ENCODE results near the gene IER3. TPM values are rescaled to one million over a fixed set of nuclear protein-coding genes. Genes with fewer than 3 reads are reported as not detected.

The IER3 gene
- total and polyA plus RNA-seq, 7 experiments from 2014 or later, result 2.2 to 69.9 (median 14.7) TPM

- peak overlapping the region in 3 of 9 donors; percentile 51 to 79 (median 65) for H3K27ac Mint-ChIP-seq
- H3K36me3 Mint-ChIP-seq, result peaks cover 32 to 56% (median 42%) of the 10 kb centered on the region in 5 donors
- Histone ChIP-seq H3K36me3 (ENCODE audit: control insufficient read depth in 2 of 3, insufficient read depth in 3 of 3, low read length in 3 of 3) (peaks cover 0 to 64% (median 7%) of the 10 kb centered on the region in 3 experiments), H3K27me3 (ENCODE audit: control insufficient read depth in 2 of 2, insufficient read depth in 2 of 2, low read length in 2 of 2) (no peaks in the 10 kb centered on the region), H3K9me3 (ENCODE audit: control insufficient read depth in 2 of 3, low read length in 3 of 3) (no peaks in the 10 kb centered on the region), H3K4me1 (ENCODE audit: control insufficient read depth in 2 of 2, insufficient read depth in 2 of 2, low read length in 2 of 2) (peaks cover 5 to 8% of the 10 kb centered on the region in 2 donors), H3K27ac (ENCODE audit: low read depth, low read length) (no peak overlapping the region), H3K4me3 (ENCODE audit: low read length) (no peak overlapping the region)
- H3K4me1 Mint-ChIP-seq, result peaks cover 22 to 53% (median 31%) of the 10 kb centered on the region in 7 donors
- ChIA-PET CTCF (interaction anchor here (1.1 kb wide), 2 partner anchors 19 to 33 kb away, joined by 3 to 8 read pairs; no protein-coding TSS in a partner anchor), POLR2A (interaction anchor here (0.9 to 17.4 kb wide), 5 partner anchors 14 to 60 kb away, joined by 3 to 499 read pairs (median 6); partner anchors contain the start of gene DHX16)
- DNase-seq (no peak), ATAC-seq (no peak)
- peak overlapping the region in 1 of 10 donors; percentile 59 for H3K4me3 Mint-ChIP-seq
- intact Hi-C loops (cut with micrococcal nuclease), result no loop called here
- peaks cover 0 to 2% (median 0%) of the 10 kb centered on the region in 11 donors for H3K9me3 Mint-ChIP-seq
- H3K27me3 Mint-ChIP-seq, result no peaks in the 10 kb centered on the region
Observed at GRCh38 chr6:30711758-30712380, 32.5 kb downstream of the IER3 start.

DNA sequence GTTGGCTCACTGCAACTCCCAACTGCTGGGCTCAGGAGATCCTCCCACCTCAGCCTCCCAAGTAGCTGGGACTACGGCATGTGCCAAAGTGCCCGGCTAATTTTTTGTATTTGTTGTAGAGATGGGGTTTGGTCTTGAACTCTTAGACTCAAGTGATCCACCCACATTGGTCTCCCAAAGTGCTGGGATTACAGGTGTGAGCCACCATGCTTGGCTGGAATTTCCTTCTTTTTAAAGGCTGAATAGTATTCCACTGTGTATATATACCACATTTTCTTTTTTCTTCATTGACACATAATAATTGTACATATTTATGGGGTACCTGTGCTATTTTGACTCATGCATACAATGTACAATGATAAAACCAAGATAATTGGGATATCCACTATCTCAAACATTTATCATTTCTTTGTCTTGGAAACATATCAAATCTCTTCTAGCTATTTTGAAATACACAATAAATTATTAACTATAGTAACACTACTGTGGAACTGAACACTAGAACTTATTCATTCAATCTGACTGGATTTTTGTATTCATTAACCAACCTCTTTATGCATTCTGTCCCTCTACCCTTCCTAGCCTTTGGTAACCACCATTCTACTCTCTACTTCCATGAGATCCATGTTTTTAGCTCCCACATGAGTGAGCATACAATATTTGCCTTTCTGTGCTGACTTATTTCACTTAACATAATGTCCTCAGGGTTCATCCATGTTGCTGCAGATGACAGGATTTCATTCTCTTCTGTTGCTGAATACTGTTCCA is 35.1 kb downstream of the IER3 start:
- Mint-ChIP-seq H3K9me3 (no peaks in the 10 kb centered on the region), H3K4me1 (peaks cover 10 to 36% (median 14%) of the 10 kb centered on the region in 7 donors), H3K4me3 (no peak overlapping the region), H3K27ac (no peak overlapping the region), H3K36me3 (peaks cover 37 to 65% (median 46%) of the 10 kb centered on the region in 5 donors), H3K27me3 (no peaks in the 10 kb centered on the region)
- Histone ChIP-seq H3K27ac (ENCODE audit: low read depth, low read length) (no peak overlapping the region), H3K4me1 (ENCODE audit: control insufficient read depth in 2 of 2, insufficient read depth in 2 of 2, low read length in 2 of 2) (no peaks in the 10 kb centered on the region), H3K27me3 (ENCODE audit: control insufficient read depth in 2 of 2, insufficient read depth in 2 of 2, low read length in 2 of 2) (no peaks in the 10 kb centered on the region), H3K4me3 (ENCODE audit: low read length) (no peak overlapping the region), H3K36me3 (ENCODE audit: control insufficient read depth in 2 of 3, insufficient read depth in 3 of 3, low read length in 3 of 3) (peaks cover 0 to 76% (median 4%) of the 10 kb centered on the region in 3 experiments), H3K9me3 (ENCODE audit: control insufficient read depth in 2 of 3, low read length in 3 of 3) (no peaks in the 10 kb centered on the region)
- DNase-seq (no peak), ATAC-seq (no peak)
- ChIA-PET CTCF (interaction anchor here (1.0 kb wide), 1 partner anchor 21 kb away, joined by 3 read pairs; no protein-coding TSS in a partner anchor), POLR2A (interaction anchor here (0.7 kb wide), 1 partner anchor 35 kb away, joined by 3 read pairs; no protein-coding TSS in a partner anchor)
- intact Hi-C loops (cut with micrococcal nuclease), result no loop called here

DNA sequence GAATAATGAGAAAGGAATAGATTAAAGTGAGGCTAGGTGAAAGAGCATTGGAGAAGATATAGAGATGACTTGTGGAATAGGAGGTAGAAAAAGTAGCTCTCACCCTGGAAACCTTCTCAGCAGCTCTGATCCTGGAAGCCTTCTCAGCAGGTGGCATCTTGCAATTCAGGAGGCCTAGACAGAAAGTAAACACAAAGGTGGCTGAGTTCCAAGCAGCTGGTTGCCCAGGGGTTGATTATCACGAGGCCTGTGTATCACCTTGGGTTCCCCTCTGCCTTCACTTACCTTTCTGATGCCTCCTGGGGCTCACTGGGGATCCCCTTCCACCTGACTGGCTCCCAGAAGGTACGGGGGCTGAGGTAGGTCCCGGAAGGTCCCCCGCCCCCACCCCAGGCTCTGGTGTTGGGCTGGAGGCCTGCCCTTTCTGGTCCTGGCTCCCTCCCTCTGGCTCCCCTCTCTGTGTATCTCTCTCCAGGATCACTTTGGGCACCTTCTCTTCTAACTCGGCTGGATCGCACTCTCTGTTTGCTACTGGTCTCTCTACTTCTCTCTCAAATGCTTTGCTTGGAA is 37.0 kb downstream of the IER3 start:
- no peaks in the 10 kb centered on the region for H3K9me3 Mint-ChIP-seq

GRCh38 chr6:30705620-30706019 is 38.7 kb downstream of the IER3 start:
- intact Hi-C loops (cut with micrococcal nuclease), result no loop called here
- H3K27ac Mint-ChIP-seq, result peak overlapping the region in 3 of 9 donors; percentile 32 to 41 (median 36)
- no peaks in the 10 kb centered on the region for H3K9me3 Mint-ChIP-seq
- DNase-seq, result no peak
- H3K4me1 Mint-ChIP-seq, result peaks cover 0 to 22% (median 4%) of the 10 kb centered on the region in 7 donors
- Histone ChIP-seq H3K27ac (ENCODE audit: low read depth, low read length) (no peak overlapping the region), H3K4me3 (ENCODE audit: low read length) (no peak overlapping the region), H3K27me3 (ENCODE audit: control insufficient read depth in 2 of 2, insufficient read depth in 2 of 2, low read length in 2 of 2) (no peaks in the 10 kb centered on the region), H3K36me3 (ENCODE audit: control insufficient read depth in 2 of 3, insufficient read depth in 3 of 3, low read length in 3 of 3) (peaks cover 0 to 59% (median 6%) of the 10 kb centered on the region in 3 experiments), H3K9me3 (ENCODE audit: control insufficient read depth in 2 of 3, low read length in 3 of 3) (no peaks in the 10 kb centered on the region), H3K4me1 (ENCODE audit: control insufficient read depth in 2 of 2, insufficient read depth in 2 of 2, low read length in 2 of 2) (no peaks in the 10 kb centered on the region)
- no peak for ATAC-seq
- H3K4me3 Mint-ChIP-seq, result no peak overlapping the region
- no peaks in the 10 kb centered on the region for H3K27me3 Mint-ChIP-seq
- ChIA-PET POLR2A (interaction anchor here (0.6 to 2.2 kb wide), 4 partner anchors 9 to 24 kb away, joined by 3 to 13 read pairs (median 4); partner anchors contain the start of gene MDC1), CTCF (no interaction called here)
- peaks cover 22 to 58% (median 32%) of the 10 kb centered on the region in 5 donors for H3K36me3 Mint-ChIP-seq

More for the DNA sequence above, 37.0 kb downstream of the IER3 start:
- POLR2A ChIA-PET, result no interaction called here
- intact Hi-C loops (cut with micrococcal nuclease), result no loop called here
- Histone ChIP-seq H3K27me3 (ENCODE audit: control insufficient read depth in 2 of 2, insufficient read depth in 2 of 2, low read length in 2 of 2) (no peaks in the 10 kb centered on the region), H3K27ac (ENCODE audit: low read depth, low read length) (no peak overlapping the region), H3K4me1 (ENCODE audit: control insufficient read depth in 2 of 2, insufficient read depth in 2 of 2, low read length in 2 of 2) (no peaks in the 10 kb centered on the region), H3K9me3 (ENCODE audit: control insufficient read depth in 2 of 3, low read length in 3 of 3) (no peaks in the 10 kb centered on the region), H3K4me3 (ENCODE audit: low read length) (no peak overlapping the region), H3K36me3 (ENCODE audit: control insufficient read depth in 2 of 3, insufficient read depth in 3 of 3, low read length in 3 of 3) (peaks cover 0 to 74% (median 6%) of the 10 kb centered on the region in 3 experiments)
- Mint-ChIP-seq H3K4me3 (no peak overlapping the region), H3K36me3 (peaks cover 30 to 67% (median 39%) of the 10 kb centered on the region in 5 donors), H3K4me1 (peaks cover 7 to 23% (median 10%) of the 10 kb centered on the region in 7 donors), H3K27ac (peak overlapping the region in 4 of 9 donors; percentile 1 to 69 (median 31)), H3K27me3 (no peaks in the 10 kb centered on the region)
- ATAC-seq, result no peak
- CTCF ChIA-PET, result no interaction called here
- no peak for DNase-seq

DNA sequence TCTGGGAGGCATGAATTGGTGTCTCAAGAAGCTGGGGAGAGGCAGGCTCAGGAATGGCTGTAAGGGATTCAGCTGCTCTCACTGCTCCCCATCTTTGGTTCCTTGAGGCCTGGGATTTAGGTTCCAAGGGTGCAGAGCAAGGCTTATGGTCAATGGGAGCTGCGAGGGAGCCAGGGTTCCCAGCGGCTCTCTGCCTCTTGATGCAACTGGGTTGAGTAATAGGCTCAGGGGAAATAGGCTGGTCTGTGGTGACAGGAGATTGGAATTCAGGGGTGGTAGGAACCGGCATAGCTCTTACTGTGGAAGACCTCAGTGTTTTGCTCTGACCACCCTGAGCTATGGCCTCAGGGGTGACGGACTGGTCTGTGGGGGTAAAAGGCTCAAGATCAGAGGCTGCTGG is 40.5 kb downstream of the IER3 start:
- Histone ChIP-seq H3K4me3 (ENCODE audit: low read length) (no peak overlapping the region), H3K36me3 (ENCODE audit: control insufficient read depth in 2 of 3, insufficient read depth in 3 of 3, low read length in 3 of 3) (peaks cover 0 to 53% (median 12%) of the 10 kb centered on the region in 3 experiments), H3K4me1 (ENCODE audit: control insufficient read depth in 2 of 2, insufficient read depth in 2 of 2, low read length in 2 of 2) (no peaks in the 10 kb centered on the region), H3K27ac (ENCODE audit: low read depth, low read length) (no peak overlapping the region), H3K9me3 (ENCODE audit: control insufficient read depth in 2 of 3, low read length in 3 of 3) (no peaks in the 10 kb centered on the region), H3K27me3 (ENCODE audit: control insufficient read depth in 2 of 2, insufficient read depth in 2 of 2, low read length in 2 of 2) (no peaks in the 10 kb centered on the region)
- Mint-ChIP-seq H3K9me3 (no peaks in the 10 kb centered on the region), H3K27ac (peak overlapping the region in 2 of 9 donors; percentile 20 to 73), H3K4me1 (peaks cover 0 to 22% (median 4%) of the 10 kb centered on the region in 7 donors), H3K36me3 (peaks cover 22 to 58% (median 32%) of the 10 kb centered on the region in 5 donors), H3K27me3 (no peaks in the 10 kb centered on the region), H3K4me3 (no peak overlapping the region)
- intact Hi-C loops (cut with micrococcal nuclease), result no loop called here
- no peak for DNase-seq
- no peak for ATAC-seq
- POLR2A ChIA-PET, result interaction anchor here (0.9 to 2.2 kb wide), 6 partner anchors 11 to 23 kb away, joined by 3 to 13 read pairs (median 4); partner anchors contain the start of genes MDC1 and NRM
- CTCF ChIA-PET, result interaction anchor here (1.3 kb wide), 2 partner anchors 18 to 25 kb away, joined by 4 read pairs; no protein-coding TSS in a partner anchor

- Mint-ChIP-seq H3K4me3 (no peak overlapping the region), H3K27me3 (no peaks in the 10 kb centered on the region), H3K27ac (peak overlapping the region in 1 of 9 donors; percentile 73), H3K9me3 (no peaks in the 10 kb centered on the region), H3K4me1 (peaks cover 0 to 22% (median 4%) of the 10 kb centered on the region in 7 donors), H3K36me3 (peaks cover 20 to 56% (median 31%) of the 10 kb centered on the region in 5 donors)
- CTCF ChIA-PET, result interaction anchor here (1.3 kb wide), 1 partner anchor 24 kb away, joined by 4 read pairs; no protein-coding TSS in a partner anchor
- no peak for DNase-seq
- Histone ChIP-seq H3K36me3 (ENCODE audit: control insufficient read depth in 2 of 3, insufficient read depth in 3 of 3, low read length in 3 of 3) (peaks cover 0 to 50% (median 12%) of the 10 kb centered on the region in 3 experiments), H3K4me1 (ENCODE audit: control insufficient read depth in 2 of 2, insufficient read depth in 2 of 2, low read length in 2 of 2) (no peaks in the 10 kb centered on the region), H3K4me3 (ENCODE audit: low read length) (no peak overlapping the region), H3K27ac (ENCODE audit: low read depth, low read length) (no peak overlapping the region), H3K27me3 (ENCODE audit: control insufficient read depth in 2 of 2, insufficient read depth in 2 of 2, low read length in 2 of 2) (no peaks in the 10 kb centered on the region), H3K9me3 (ENCODE audit: control insufficient read depth in 2 of 3, low read length in 3 of 3) (no peaks in the 10 kb centered on the region)
- POLR2A ChIA-PET, result interaction anchor here (0.9 to 1.4 kb wide), 4 partner anchors 12 to 22 kb away, joined by 3 to 5 read pairs (median 4); partner anchors contain the start of genes MDC1 and NRM
- intact Hi-C loops (cut with micrococcal nuclease), result no loop called here
- no peak for ATAC-seq
Observed at GRCh38 chr6:30703011-30703410, 41.3 kb downstream of the IER3 start.
